ENCODE results near the gene NDST1.

Gene NDST1

GRCh38 chr5:150587856-150588595 is 80.1 kb downstream of the NDST1 start:
- no peak for DNase-seq (ENCODE audit: low spot score)

- no peak for DNase-seq (ENCODE audit: low spot score)
Measured at GRCh38 chr5:150588596-150588890, 80.6 kb downstream of the NDST1 start.

- no peak for DNase-seq (ENCODE audit: low spot score)
Measured at GRCh38 chr5:150589862-150590601, 82.1 kb downstream of the NDST1 start.

- DNase-seq (ENCODE audit: low spot score): no peak
Measured at GRCh38 chr5:150590979-150591695, 83.2 kb downstream of the NDST1 start.

GRCh38 chr5:150593593-150593992 is 85.7 kb downstream of the NDST1 start:
- no peak for DNase-seq (ENCODE audit: low spot score)

- DNase-seq (ENCODE audit: low spot score): no peak
Measured at GRCh38 chr5:150593996-150594395, 86.1 kb downstream of the NDST1 start.

- DNase-seq (ENCODE audit: low spot score): no peak
Measured at GRCh38 chr5:150595466-150596031, 87.6 kb downstream of the NDST1 start.

GRCh38 chr5:150596313-150596712 is 88.4 kb downstream of the NDST1 start:
- DNase-seq (ENCODE audit: low spot score): no peak

GRCh38 chr5:150596826-150597225 is 88.9 kb downstream of the NDST1 start:
- DNase-seq (ENCODE audit: low spot score): no peak

- no peak for DNase-seq (ENCODE audit: low spot score)
Measured at GRCh38 chr5:150598006-150598405, 90.1 kb downstream of the NDST1 start.

- DNase-seq (ENCODE audit: low spot score): no peak
Measured at GRCh38 chr5:150598821-150599273, 90.9 kb downstream of the NDST1 start.

GRCh38 chr5:150599281-150599680 is 91.3 kb downstream of the NDST1 start:
- DNase-seq (ENCODE audit: low spot score): no peak

- DNase-seq (ENCODE audit: low spot score): no peak
Measured at GRCh38 chr5:150599917-150600511, 92.1 kb downstream of the NDST1 start.

- no peak for DNase-seq (ENCODE audit: low spot score)
Measured at GRCh38 chr5:150600616-150601490, 92.9 kb downstream of the NDST1 start.

- DNase-seq (ENCODE audit: low spot score): no peak
Measured at GRCh38 chr5:150601491-150602345, 93.8 kb downstream of the NDST1 start.

GRCh38 chr5:150603052-150603451 is 95.1 kb downstream of the NDST1 start:
- no peak for DNase-seq (ENCODE audit: low spot score)

GRCh38 chr5:150603491-150603890 is 95.6 kb downstream of the NDST1 start:
- no peak for DNase-seq (ENCODE audit: low spot score)

GRCh38 chr5:150604010-150604409 is 96.1 kb downstream of the NDST1 start:
- DNase-seq (ENCODE audit: low spot score): no peak

- DNase-seq (ENCODE audit: low spot score): no peak
Measured at GRCh38 chr5:150604894-150605440, 97.0 kb downstream of the NDST1 start.

GRCh38 chr5:150605546-150605945 is 97.6 kb downstream of the NDST1 start:
- no peak for DNase-seq (ENCODE audit: low spot score)
